ENCODE measurements around the gene ATXN3L. TPM values are rescaled to one million over a fixed set of nuclear protein-coding genes. Genes with fewer than 3 reads are reported as not detected.

ATXN3L gene
- total RNA-seq, 4 donors from 2014 or later = not detected

DNA sequence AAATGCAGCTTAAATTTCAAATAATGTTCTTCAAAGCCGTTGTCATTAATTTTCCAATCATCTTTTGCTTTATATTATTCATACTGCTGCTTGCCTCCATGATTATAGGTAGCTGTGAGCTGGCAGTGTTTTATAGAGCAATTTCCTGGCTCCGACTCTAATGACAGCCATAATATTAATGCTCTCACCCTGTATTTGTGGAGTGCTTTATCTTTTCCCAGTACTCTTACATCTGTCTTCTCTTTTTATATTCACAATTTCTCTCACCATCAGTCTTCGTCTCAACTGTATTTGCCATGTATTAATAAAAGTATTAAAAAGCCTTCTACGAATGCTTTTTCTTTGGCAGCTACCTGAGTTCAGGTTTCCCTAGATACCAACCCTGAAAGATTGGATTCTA lies 21.0 kb downstream of the ATXN3L start:
- H3K9me3 ChIP-seq = no peaks in the 10 kb centered on the region
- intact Hi-C loops (cut with DNase I) = no loop called here
- TF ChIP-seq, protein P1, sequence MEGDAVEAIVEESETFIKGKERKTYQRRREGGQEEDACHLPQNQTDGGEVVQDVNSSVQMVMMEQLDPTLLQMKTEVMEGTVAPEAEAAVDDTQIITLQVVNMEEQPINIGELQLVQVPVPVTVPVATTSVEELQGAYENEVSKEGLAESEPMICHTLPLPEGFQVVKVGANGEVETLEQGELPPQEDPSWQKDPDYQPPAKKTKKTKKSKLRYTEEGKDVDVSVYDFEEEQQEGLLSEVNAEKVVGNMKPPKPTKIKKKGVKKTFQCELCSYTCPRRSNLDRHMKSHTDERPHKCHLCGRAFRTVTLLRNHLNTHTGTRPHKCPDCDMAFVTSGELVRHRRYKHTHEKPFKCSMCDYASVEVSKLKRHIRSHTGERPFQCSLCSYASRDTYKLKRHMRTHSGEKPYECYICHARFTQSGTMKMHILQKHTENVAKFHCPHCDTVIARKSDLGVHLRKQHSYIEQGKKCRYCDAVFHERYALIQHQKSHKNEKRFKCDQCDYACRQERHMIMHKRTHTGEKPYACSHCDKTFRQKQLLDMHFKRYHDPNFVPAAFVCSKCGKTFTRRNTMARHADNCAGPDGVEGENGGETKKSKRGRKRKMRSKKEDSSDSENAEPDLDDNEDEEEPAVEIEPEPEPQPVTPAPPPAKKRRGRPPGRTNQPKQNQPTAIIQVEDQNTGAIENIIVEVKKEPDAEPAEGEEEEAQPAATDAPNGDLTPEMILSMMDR (IDR thresholded peaks at IDR 0.05) = no peak
- TF ChIP-seq POLR2A (IDR thresholded peaks at IDR 0.05) = no peak
- WGBS, 2 donors = 63 to 90% methylated on average over 4 of the region's 4 CpGs
- H3K36me3 ChIP-seq = no peaks in the 10 kb centered on the region
- H3K4me3 ChIP-seq = no peak overlapping the region
- no peaks in the 10 kb centered on the region for H3K27me3 ChIP-seq
- no peaks in the 10 kb centered on the region for H3K4me1 ChIP-seq
- H3K27ac ChIP-seq = no peak overlapping the region
- no peak for DNase-seq

DNA sequence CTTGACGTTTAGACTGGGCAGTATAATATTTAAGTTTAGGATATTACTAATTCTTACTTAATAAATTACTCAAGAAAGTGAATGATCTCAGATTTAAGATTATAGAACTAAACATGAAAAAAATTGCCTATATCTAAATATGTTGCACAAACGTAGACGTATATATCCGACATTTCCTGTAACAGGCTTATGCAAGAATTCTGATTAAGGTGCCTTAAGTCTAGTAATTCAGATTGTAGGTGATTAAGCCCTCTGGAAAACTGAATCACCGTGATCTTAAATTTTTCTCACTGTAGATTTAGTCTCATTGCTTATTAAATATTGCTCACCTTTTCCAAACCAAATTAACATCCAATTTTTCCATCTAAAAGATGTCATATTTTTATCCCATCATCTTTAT lies 24.0 kb downstream of the ATXN3L start:
- intact Hi-C loops (cut with DNase I) = no loop called here

DNA sequence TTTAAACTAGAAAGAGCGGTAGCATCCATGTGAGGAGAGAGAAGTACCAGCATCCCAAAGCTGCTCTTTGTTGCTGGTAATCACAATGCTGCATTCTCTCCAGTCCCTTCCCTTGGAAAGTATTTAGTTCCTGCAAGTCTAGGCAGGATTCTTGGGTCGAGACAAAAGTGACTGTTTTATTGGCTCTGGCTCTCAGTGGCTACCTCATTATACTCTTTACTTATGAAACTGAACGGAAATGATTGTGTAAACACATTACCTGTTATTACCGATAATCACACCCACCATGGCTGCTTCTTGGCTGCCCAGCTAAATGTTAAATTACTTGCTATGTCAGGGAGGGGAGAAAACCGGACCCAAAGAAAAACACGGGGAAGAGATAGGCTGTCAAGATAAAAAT lies 26.2 kb downstream of the ATXN3L start:
- intact Hi-C loops (cut with DNase I) = no loop called here
- Histone ChIP-seq H3K9me3 (no peaks in the 10 kb centered on the region), H3K4me3 (no peak overlapping the region), H3K27ac (no peak overlapping the region), H3K36me3 (no peaks in the 10 kb centered on the region), H3K4me1 (no peaks in the 10 kb centered on the region), H3K27me3 (no peaks in the 10 kb centered on the region)
- no peak for DNase-seq
- TF ChIP-seq, protein P1 (IDR thresholded peaks at IDR 0.05) = no peak
- TF ChIP-seq POLR2A (IDR thresholded peaks at IDR 0.05) = no peak
- WGBS, 2 donors = 41 to 43% methylated on average over 3 to 6 of the region's 6 CpGs

More for the DNA sequence above, 24.0 kb downstream of the ATXN3L start:
- Histone ChIP-seq H3K4me1 (no peaks in the 10 kb centered on the region), H3K36me3 (no peaks in the 10 kb centered on the region), H3K27me3 (no peaks in the 10 kb centered on the region), H3K4me3 (no peak overlapping the region), H3K9me3 (no peaks in the 10 kb centered on the region), H3K27ac (no peak overlapping the region)
- no peak for DNase-seq
- WGBS, 2 donors = 30 to 64% methylated on average over 5 of the region's 5 CpGs
- no peak for TF ChIP-seq POLR2A (IDR thresholded peaks at IDR 0.05)
- TF ChIP-seq, protein P1 (IDR thresholded peaks at IDR 0.05) = no peak

DNA sequence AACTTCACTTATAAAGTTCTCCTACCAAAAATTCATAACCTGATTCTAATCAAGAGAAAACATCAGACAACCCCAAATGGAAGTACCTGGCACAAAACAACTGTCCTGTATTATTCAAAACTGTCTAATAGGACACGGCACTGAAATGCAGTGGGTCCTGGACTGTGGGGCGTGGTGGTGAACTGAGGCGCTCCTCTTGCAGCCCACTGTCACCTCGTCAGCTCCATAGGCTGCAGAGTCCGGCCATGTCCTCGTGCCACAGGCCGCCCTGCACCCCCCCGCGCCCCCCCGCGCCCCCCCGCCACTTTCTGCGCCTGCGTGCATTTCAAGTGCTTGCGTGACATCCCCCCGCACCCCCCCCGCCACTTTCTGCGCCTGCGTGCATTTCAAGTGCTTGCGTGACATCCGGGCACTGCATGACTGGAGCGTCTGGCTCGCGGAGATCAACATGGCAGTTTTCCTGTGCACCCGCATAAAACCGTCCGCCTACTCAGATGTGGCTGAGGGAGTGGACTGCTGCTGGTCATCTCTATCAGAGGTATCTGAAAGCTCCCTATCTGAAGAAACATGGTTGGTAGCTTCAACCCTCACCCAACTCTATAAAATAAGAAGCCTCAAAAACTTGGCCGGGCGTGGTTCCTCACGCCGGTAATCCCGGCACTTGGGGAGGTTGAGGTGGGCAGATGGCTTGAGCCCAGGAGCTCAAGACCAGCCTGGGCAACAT lies 28.8 kb downstream of the ATXN3L start:
- Histone ChIP-seq H3K27me3 (no peaks in the 10 kb centered on the region), H3K9me3 (no peaks in the 10 kb centered on the region), H3K4me3 (no peak overlapping the region), H3K36me3 (no peaks in the 10 kb centered on the region), H3K4me1 (no peaks in the 10 kb centered on the region), H3K27ac (no peak overlapping the region)
- WGBS, 2 donors = 91% methylated on average over 9 of the region's 32 CpGs; no CpG with 5 or more reads in 1 of the 2 donors
- no peak for DNase-seq
- intact Hi-C loops (cut with DNase I) = no loop called here
- TF ChIP-seq, protein P1 (IDR thresholded peaks at IDR 0.05) = no peak
- TF ChIP-seq POLR2A (IDR thresholded peaks at IDR 0.05) = no peak

DNA sequence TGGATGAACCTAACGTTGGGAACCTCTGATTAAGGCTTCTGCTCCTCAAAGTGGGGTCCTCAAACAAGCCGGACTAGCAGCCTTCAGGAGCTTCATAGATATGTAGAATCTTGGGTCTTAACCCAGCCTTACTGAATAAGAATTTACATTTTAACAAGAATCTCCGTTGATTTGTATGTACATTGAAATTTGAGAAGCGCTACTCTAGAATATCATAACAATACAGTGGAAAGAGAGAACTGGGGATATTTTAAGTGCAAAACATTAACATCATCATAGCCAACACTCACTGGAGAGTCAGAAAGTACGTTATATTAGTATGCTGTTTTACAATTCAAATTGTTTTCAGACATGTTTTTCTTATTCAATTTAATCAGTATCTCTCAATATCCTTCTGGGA lies 31.2 kb downstream of the ATXN3L start:
- Histone ChIP-seq H3K4me1 (no peaks in the 10 kb centered on the region), H3K27ac (no peak overlapping the region), H3K4me3 (no peak overlapping the region), H3K9me3 (no peaks in the 10 kb centered on the region), H3K27me3 (no peaks in the 10 kb centered on the region), H3K36me3 (no peaks in the 10 kb centered on the region)
- DNase-seq = no peak
- 78 to 89% methylated on average over 3 to 5 of the region's 5 CpGs for WGBS, 2 donors
- no peak for TF ChIP-seq POLR2A (IDR thresholded peaks at IDR 0.05)
- TF ChIP-seq, protein P1 (IDR thresholded peaks at IDR 0.05) = no peak
- intact Hi-C loops (cut with DNase I) = no loop called here

Data from esophagus squamous epithelium (tissue), 5 donors.